BLaER1 (cell line): ENCODE measurements around the gene NIM1K.

Experiments used
- H3K27ac ChIP-seq: shearing (Covaris generic); formaldehyde crosslinking; 2 replicates; pipeline ENCODE4 v1.8.1; 2022
- H3K27me3 ChIP-seq: shearing (Covaris generic); formaldehyde crosslinking; 2 replicates; pipeline ENCODE4 v1.8.1; 2022
- H3K36me3 ChIP-seq: shearing (Covaris generic); formaldehyde crosslinking; 2 replicates; pipeline ENCODE4 v1.8.1; 2022
- H3K4me1 ChIP-seq: shearing (Covaris generic); formaldehyde crosslinking; 2 replicates; pipeline ENCODE4 v1.8.1; 2022
- H3K4me2 ChIP-seq: shearing (Covaris generic); formaldehyde crosslinking; 2 replicates; pipeline ENCODE4 v1.8.1; 2022
- H3K4me3 ChIP-seq: shearing (Covaris generic); formaldehyde crosslinking; 2 replicates; pipeline ENCODE4 v1.8.1; 2022
- H3K9ac ChIP-seq: shearing (Covaris generic); formaldehyde crosslinking; 2 replicates; pipeline ENCODE4 v1.8.1; 2022
- H3K9me3 ChIP-seq: shearing (Covaris generic); formaldehyde crosslinking; 2 replicates; pipeline ENCODE4 v1.8.1; 2022
- H4K20me1 ChIP-seq: shearing (Covaris generic); formaldehyde crosslinking; 2 replicates; pipeline ENCODE4 v1.8.1; 2022
- Cebpa-rat ChIP-seq: shearing (Covaris generic); IDR thresholded peaks from 2 replicates; pipeline ENCODE4 v1.8.1; 2022

Gene NIM1K

GRCh38 chr5:43191740-43192557, at the start of gene NIM1K:
Gene NIM1K (plus strand): TSS chr5:43192225. CDS start chr5:43245776, 53,551 bp downstream.
- TF ChIP-seq Cebpa-rat: no peak
- H3K9ac ChIP-seq: no peak within 1 kb of the TSS
- peak within 1 kb of the TSS; percentile 39 for H3K4me2 ChIP-seq
- peak within 1 kb of the TSS; percentile 41; the same call in 1 of the 2 replicates for H3K4me3 ChIP-seq
- peaks cover 16% of the 10 kb centered on the region; the same call in 1 of the 2 replicates for H3K36me3 ChIP-seq
- no peaks in the 10 kb centered on the region; the same call in 1 of the 2 replicates for H4K20me1 ChIP-seq
- H3K9me3 ChIP-seq: peaks cover 18% of the 10 kb centered on the region
- no peaks in the 10 kb centered on the region for H3K4me1 ChIP-seq
- H3K27me3 ChIP-seq: peaks cover 41% of the 10 kb centered on the region
- H3K27ac ChIP-seq: no peak within 1 kb of the TSS

- Histone ChIP-seq H3K9me3 (no peaks in the 10 kb centered on the region), H3K4me3 (no peak overlapping the region), H3K4me2 (no peak overlapping the region), H3K9ac (no peak overlapping the region), H3K27me3 (no peaks in the 10 kb centered on the region), H3K36me3 (peaks cover 91% of the 10 kb centered on the region), H3K27ac (no peak overlapping the region), H4K20me1 (peaks cover 68% of the 10 kb centered on the region), H3K4me1 (no peaks in the 10 kb centered on the region)
- TF ChIP-seq Cebpa-rat: no peak
Observed at GRCh38 chr5:43145071-43145470, 47.0 kb upstream of the NIM1K start.

GRCh38 chr5:43146958-43147357, 45.1 kb upstream of the NIM1K start:
- no peak for TF ChIP-seq Cebpa-rat
- Histone ChIP-seq H3K9ac (no peak overlapping the region), H3K27me3 (no peaks in the 10 kb centered on the region), H3K4me3 (no peak overlapping the region), H3K27ac (no peak overlapping the region), H3K4me2 (no peak overlapping the region), H3K4me1 (no peaks in the 10 kb centered on the region), H4K20me1 (peaks cover 68% of the 10 kb centered on the region), H3K9me3 (no peaks in the 10 kb centered on the region), H3K36me3 (peaks cover 91% of the 10 kb centered on the region)

- Histone ChIP-seq H3K9me3 (no peaks in the 10 kb centered on the region), H4K20me1 (peaks cover 74% of the 10 kb centered on the region), H3K27ac (no peak overlapping the region), H3K4me3 (no peak overlapping the region), H3K4me1 (no peaks in the 10 kb centered on the region), H3K4me2 (no peak overlapping the region), H3K9ac (no peak overlapping the region), H3K27me3 (no peaks in the 10 kb centered on the region), H3K36me3 (peaks cover 95% of the 10 kb centered on the region)
- TF ChIP-seq Cebpa-rat: no peak
Observed at GRCh38 chr5:43148417-43148816, 43.6 kb upstream of the NIM1K start.

GRCh38 chr5:43149231-43149630, 42.8 kb upstream of the NIM1K start:
- Histone ChIP-seq H3K27ac (no peak overlapping the region), H3K9me3 (no peaks in the 10 kb centered on the region), H3K4me1 (no peaks in the 10 kb centered on the region), H3K4me2 (no peak overlapping the region), H3K4me3 (no peak overlapping the region), H3K36me3 (peaks cover 95% of the 10 kb centered on the region), H3K9ac (no peak overlapping the region), H3K27me3 (no peaks in the 10 kb centered on the region), H4K20me1 (peaks cover 74% of the 10 kb centered on the region)
- TF ChIP-seq Cebpa-rat: no peak

- no peaks in the 10 kb centered on the region for H3K9me3 ChIP-seq
- no peaks in the 10 kb centered on the region for H3K27me3 ChIP-seq
- H3K4me3 ChIP-seq: no peak overlapping the region
- peaks cover 77% of the 10 kb centered on the region for H4K20me1 ChIP-seq
- peaks cover 95% of the 10 kb centered on the region for H3K36me3 ChIP-seq
- no peaks in the 10 kb centered on the region for H3K4me1 ChIP-seq
- TF ChIP-seq Cebpa-rat: no peak
- no peak overlapping the region for H3K9ac ChIP-seq
- no peak overlapping the region for H3K4me2 ChIP-seq
- H3K27ac ChIP-seq: no peak overlapping the region
Observed at GRCh38 chr5:43150075-43150474, 42.0 kb upstream of the NIM1K start.

GRCh38 chr5:43150748-43151147, 41.3 kb upstream of the NIM1K start:
- H3K9ac ChIP-seq: no peak overlapping the region
- no peaks in the 10 kb centered on the region for H3K27me3 ChIP-seq
- H3K4me1 ChIP-seq: no peaks in the 10 kb centered on the region
- no peak overlapping the region for H3K4me2 ChIP-seq
- H3K9me3 ChIP-seq: no peaks in the 10 kb centered on the region
- H3K27ac ChIP-seq: no peak overlapping the region
- no peak for TF ChIP-seq Cebpa-rat
- H3K36me3 ChIP-seq: peaks cover 95% of the 10 kb centered on the region
- no peak overlapping the region for H3K4me3 ChIP-seq
- H4K20me1 ChIP-seq: peaks cover 81% of the 10 kb centered on the region

GRCh38 chr5:43152946-43153345, 39.1 kb upstream of the NIM1K start:
- Histone ChIP-seq H4K20me1 (peaks cover 98% of the 10 kb centered on the region), H3K9ac (no peak overlapping the region), H3K4me3 (no peak overlapping the region), H3K4me1 (no peaks in the 10 kb centered on the region), H3K36me3 (peaks cover 99% of the 10 kb centered on the region), H3K4me2 (no peak overlapping the region), H3K27me3 (no peaks in the 10 kb centered on the region), H3K9me3 (no peaks in the 10 kb centered on the region), H3K27ac (no peak overlapping the region)
- no peak for TF ChIP-seq Cebpa-rat

GRCh38 chr5:43154469-43154868, 37.6 kb upstream of the NIM1K start:
- H3K36me3 ChIP-seq: peaks cover 99% of the 10 kb centered on the region
- no peaks in the 10 kb centered on the region for H3K27me3 ChIP-seq
- H3K9me3 ChIP-seq: no peaks in the 10 kb centered on the region
- no peak overlapping the region for H3K9ac ChIP-seq
- no peak overlapping the region for H3K4me3 ChIP-seq
- no peak overlapping the region for H3K27ac ChIP-seq
- no peaks in the 10 kb centered on the region for H3K4me1 ChIP-seq
- no peak overlapping the region for H3K4me2 ChIP-seq
- TF ChIP-seq Cebpa-rat: no peak
- peaks cover 89% of the 10 kb centered on the region for H4K20me1 ChIP-seq

- TF ChIP-seq Cebpa-rat: no peak
- Histone ChIP-seq H3K4me2 (no peak overlapping the region), H3K9me3 (no peaks in the 10 kb centered on the region), H3K4me1 (no peaks in the 10 kb centered on the region), H4K20me1 (peaks cover 78% of the 10 kb centered on the region), H3K27ac (no peak overlapping the region), H3K9ac (no peak overlapping the region), H3K36me3 (peaks cover 98% of the 10 kb centered on the region), H3K4me3 (no peak overlapping the region), H3K27me3 (no peaks in the 10 kb centered on the region)
Observed at GRCh38 chr5:43155394-43156096, 36.5 kb upstream of the NIM1K start.
